ENCODE results near the gene CDH10. TPM values are rescaled to one million over a fixed set of nuclear protein-coding genes. Genes with fewer than 3 reads are reported as not detected.

The CDH10 gene
- polyA plus RNA-seq, 1 donor from 2014 or later, result 5.3 TPM

GRCh38 chr5:24566933-24567332, 77.8 kb downstream of the CDH10 start:
- no peaks in the 10 kb centered on the region for H3K36me3 ChIP-seq (ENCODE audit: insufficient read depth, low read length)
- H3K9ac ChIP-seq (ENCODE audit: low read length), result no peak overlapping the region
- H3F3A ChIP-seq (ENCODE audit: insufficient read depth, low read length, poor library complexity, severe bottlenecking), result no peaks in the 10 kb centered on the region
- no peak overlapping the region for H3K4me2 ChIP-seq (ENCODE audit: low read length)
- H3K9me3 ChIP-seq (ENCODE audit: low read length), result no peaks in the 10 kb centered on the region
- TF ChIP-seq TAF1 (IDR thresholded peaks at IDR 0.05; ENCODE audit: low read depth) (no peak), EZH2 (IDR thresholded peaks at IDR 0.05; ENCODE audit: borderline replicate concordance, insufficient read depth, low read length, poor library complexity, severe bottlenecking) (no peak), EP300 (conservative IDR thresholded peaks at IDR 0.05; ENCODE audit: poor library complexity, severe bottlenecking) (no peak), SMC3 (conservative IDR thresholded peaks at IDR 0.05; ENCODE audit: poor library complexity) (no peak), MXI1 (conservative IDR thresholded peaks at IDR 0.05; ENCODE audit: poor library complexity, severe bottlenecking) (no peak), POLR2AphosphoS5 (IDR thresholded peaks at IDR 0.05) (no peak), RAD21 (conservative IDR thresholded peaks at IDR 0.05) (no peak)
- TF ChIP-seq, protein P1, sequence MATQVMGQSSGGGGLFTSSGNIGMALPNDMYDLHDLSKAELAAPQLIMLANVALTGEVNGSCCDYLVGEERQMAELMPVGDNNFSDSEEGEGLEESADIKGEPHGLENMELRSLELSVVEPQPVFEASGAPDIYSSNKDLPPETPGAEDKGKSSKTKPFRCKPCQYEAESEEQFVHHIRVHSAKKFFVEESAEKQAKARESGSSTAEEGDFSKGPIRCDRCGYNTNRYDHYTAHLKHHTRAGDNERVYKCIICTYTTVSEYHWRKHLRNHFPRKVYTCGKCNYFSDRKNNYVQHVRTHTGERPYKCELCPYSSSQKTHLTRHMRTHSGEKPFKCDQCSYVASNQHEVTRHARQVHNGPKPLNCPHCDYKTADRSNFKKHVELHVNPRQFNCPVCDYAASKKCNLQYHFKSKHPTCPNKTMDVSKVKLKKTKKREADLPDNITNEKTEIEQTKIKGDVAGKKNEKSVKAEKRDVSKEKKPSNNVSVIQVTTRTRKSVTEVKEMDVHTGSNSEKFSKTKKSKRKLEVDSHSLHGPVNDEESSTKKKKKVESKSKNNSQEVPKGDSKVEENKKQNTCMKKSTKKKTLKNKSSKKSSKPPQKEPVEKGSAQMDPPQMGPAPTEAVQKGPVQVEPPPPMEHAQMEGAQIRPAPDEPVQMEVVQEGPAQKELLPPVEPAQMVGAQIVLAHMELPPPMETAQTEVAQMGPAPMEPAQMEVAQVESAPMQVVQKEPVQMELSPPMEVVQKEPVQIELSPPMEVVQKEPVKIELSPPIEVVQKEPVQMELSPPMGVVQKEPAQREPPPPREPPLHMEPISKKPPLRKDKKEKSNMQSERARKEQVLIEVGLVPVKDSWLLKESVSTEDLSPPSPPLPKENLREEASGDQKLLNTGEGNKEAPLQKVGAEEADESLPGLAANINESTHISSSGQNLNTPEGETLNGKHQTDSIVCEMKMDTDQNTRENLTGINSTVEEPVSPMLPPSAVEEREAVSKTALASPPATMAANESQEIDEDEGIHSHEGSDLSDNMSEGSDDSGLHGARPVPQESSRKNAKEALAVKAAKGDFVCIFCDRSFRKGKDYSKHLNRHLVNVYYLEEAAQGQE (IDR thresholded peaks at IDR 0.05; ENCODE audit: borderline replicate concordance), result no peak
- TF ChIP-seq, protein P2, sequence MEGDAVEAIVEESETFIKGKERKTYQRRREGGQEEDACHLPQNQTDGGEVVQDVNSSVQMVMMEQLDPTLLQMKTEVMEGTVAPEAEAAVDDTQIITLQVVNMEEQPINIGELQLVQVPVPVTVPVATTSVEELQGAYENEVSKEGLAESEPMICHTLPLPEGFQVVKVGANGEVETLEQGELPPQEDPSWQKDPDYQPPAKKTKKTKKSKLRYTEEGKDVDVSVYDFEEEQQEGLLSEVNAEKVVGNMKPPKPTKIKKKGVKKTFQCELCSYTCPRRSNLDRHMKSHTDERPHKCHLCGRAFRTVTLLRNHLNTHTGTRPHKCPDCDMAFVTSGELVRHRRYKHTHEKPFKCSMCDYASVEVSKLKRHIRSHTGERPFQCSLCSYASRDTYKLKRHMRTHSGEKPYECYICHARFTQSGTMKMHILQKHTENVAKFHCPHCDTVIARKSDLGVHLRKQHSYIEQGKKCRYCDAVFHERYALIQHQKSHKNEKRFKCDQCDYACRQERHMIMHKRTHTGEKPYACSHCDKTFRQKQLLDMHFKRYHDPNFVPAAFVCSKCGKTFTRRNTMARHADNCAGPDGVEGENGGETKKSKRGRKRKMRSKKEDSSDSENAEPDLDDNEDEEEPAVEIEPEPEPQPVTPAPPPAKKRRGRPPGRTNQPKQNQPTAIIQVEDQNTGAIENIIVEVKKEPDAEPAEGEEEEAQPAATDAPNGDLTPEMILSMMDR (IDR thresholded peaks at IDR 0.05; ENCODE audit: poor library complexity, severe bottlenecking), result no peak
- no peaks in the 10 kb centered on the region for H3K27me3 ChIP-seq (ENCODE audit: insufficient read depth, low read depth, low read length)
- no peak overlapping the region for H3K27ac ChIP-seq (ENCODE audit: low read length)
- H4K20me1 ChIP-seq (ENCODE audit: insufficient read depth), result no peaks in the 10 kb centered on the region
- no peaks in the 10 kb centered on the region for H3K79me2 ChIP-seq (replicated peaks; ENCODE audit: insufficient read depth, low read length)
- no peak overlapping the region for H3K4me3 ChIP-seq (ENCODE audit: low read length)
- H2AFZ ChIP-seq (ENCODE audit: low read depth, low read length), result no peak overlapping the region
- no peaks in the 10 kb centered on the region for H3K9me2 ChIP-seq (ENCODE audit: insufficient read depth, low read length)

GRCh38 chr5:24555229-24555628, 89.5 kb downstream of the CDH10 start:
- Histone ChIP-seq H3K9me2 (ENCODE audit: insufficient read depth, low read length) (no peaks in the 10 kb centered on the region), H3K36me3 (ENCODE audit: insufficient read depth, low read length) (no peaks in the 10 kb centered on the region), H3K4me3 (ENCODE audit: low read length) (no peak overlapping the region), H3F3A (ENCODE audit: insufficient read depth, low read length, poor library complexity, severe bottlenecking) (no peaks in the 10 kb centered on the region), H3K9me3 (ENCODE audit: low read length) (no peaks in the 10 kb centered on the region), H3K79me2 (replicated peaks; ENCODE audit: insufficient read depth, low read length) (no peaks in the 10 kb centered on the region), H3K27me3 (ENCODE audit: insufficient read depth, low read depth, low read length) (no peaks in the 10 kb centered on the region), H3K9ac (ENCODE audit: low read length) (no peak overlapping the region), H3K4me2 (ENCODE audit: low read length) (no peak overlapping the region), H3K27ac (ENCODE audit: low read length) (no peak overlapping the region), H4K20me1 (ENCODE audit: insufficient read depth) (no peaks in the 10 kb centered on the region), H2AFZ (ENCODE audit: low read depth, low read length) (no peak overlapping the region)
- TF ChIP-seq SMC3 (conservative IDR thresholded peaks at IDR 0.05; ENCODE audit: poor library complexity) (no peak), MXI1 (conservative IDR thresholded peaks at IDR 0.05; ENCODE audit: poor library complexity, severe bottlenecking) (no peak), EP300 (conservative IDR thresholded peaks at IDR 0.05; ENCODE audit: poor library complexity, severe bottlenecking) (no peak), POLR2AphosphoS5 (IDR thresholded peaks at IDR 0.05) (no peak), TAF1 (IDR thresholded peaks at IDR 0.05; ENCODE audit: low read depth) (no peak), RAD21 (conservative IDR thresholded peaks at IDR 0.05) (no peak), EZH2 (IDR thresholded peaks at IDR 0.05; ENCODE audit: borderline replicate concordance, insufficient read depth, low read length, poor library complexity, severe bottlenecking) (no peak)
- TF ChIP-seq, protein P1 (IDR thresholded peaks at IDR 0.05; ENCODE audit: borderline replicate concordance), result no peak
- TF ChIP-seq, protein P2 (IDR thresholded peaks at IDR 0.05; ENCODE audit: poor library complexity, severe bottlenecking), result no peak

All from neural cell (in vitro differentiated cells).